Activated CD4-positive, alpha-beta memory T cell treated with anti-CD3 and anti-CD28 coated beads, Interleukin-2, amount 10 ng/mL, durations not matched to agents 7 days and 5 days (primary cell): ENCODE data around the gene KCNJ4. TPM values are rescaled to one million over a fixed set of nuclear protein-coding genes. Genes with fewer than 3 reads are reported as not detected.
"Not testable (repeated sequence)": the region's sequence is repeated elsewhere in the genome, so short reads cannot be mapped to it uniquely, and the experiment has no call there.

Experiments
- CTCF ChIA-PET: fragments of 350-600 bp; sonication (Branson Sonifier 250); formaldehyde crosslinking; loops from one replicate; lab custom pipeline; 2021; ENCODE audit warnings: antibody characterized with exemption, inconsistent platforms; lab: Charles Lee
- POLR2A ChIA-PET: fragments of 350-600 bp; sonication (Branson Sonifier 250); formaldehyde crosslinking; loops from one replicate; lab custom pipeline; 2021; ENCODE audit warnings: antibody characterized with exemption; lab: Charles Lee
- DNase-seq: peaks from one replicate; pipeline ENCODE4 v3.0.0-alpha.2; 2020
- H3K27ac Mint-ChIP-seq: one replicate; pipeline ENCODE4 v1.8.0; 2021; ENCODE audit warnings: mild to moderate bottlenecking, mixed read lengths
- H3K27me3 Mint-ChIP-seq: one replicate; pipeline ENCODE4 v1.8.0; 2021; ENCODE audit warnings: mixed read lengths
- H3K36me3 Mint-ChIP-seq: one replicate; pipeline ENCODE4 v1.8.0; 2021; ENCODE audit warnings: low read depth, mixed read lengths
- H3K4me1 Mint-ChIP-seq: one replicate; pipeline ENCODE4 v1.8.0; 2021; ENCODE audit warnings: mixed read lengths
- H3K4me3 Mint-ChIP-seq: one replicate; pipeline ENCODE4 v1.8.0; 2021; ENCODE audit warnings: mild to moderate bottlenecking, mixed read lengths
- H3K9me3 Mint-ChIP-seq: one replicate; pipeline ENCODE4 v1.8.0; 2021; ENCODE audit warnings: mixed read lengths
- total RNA-seq, 2 experiments: library from RNA; stranded (reverse); gene quantifications; one replicate each; pipeline ENCODE4 v1.2.3, GENCODE V29; 2021

Gene KCNJ4
- total RNA-seq, 2 experiments from 2014 or later = not detected

DNA sequence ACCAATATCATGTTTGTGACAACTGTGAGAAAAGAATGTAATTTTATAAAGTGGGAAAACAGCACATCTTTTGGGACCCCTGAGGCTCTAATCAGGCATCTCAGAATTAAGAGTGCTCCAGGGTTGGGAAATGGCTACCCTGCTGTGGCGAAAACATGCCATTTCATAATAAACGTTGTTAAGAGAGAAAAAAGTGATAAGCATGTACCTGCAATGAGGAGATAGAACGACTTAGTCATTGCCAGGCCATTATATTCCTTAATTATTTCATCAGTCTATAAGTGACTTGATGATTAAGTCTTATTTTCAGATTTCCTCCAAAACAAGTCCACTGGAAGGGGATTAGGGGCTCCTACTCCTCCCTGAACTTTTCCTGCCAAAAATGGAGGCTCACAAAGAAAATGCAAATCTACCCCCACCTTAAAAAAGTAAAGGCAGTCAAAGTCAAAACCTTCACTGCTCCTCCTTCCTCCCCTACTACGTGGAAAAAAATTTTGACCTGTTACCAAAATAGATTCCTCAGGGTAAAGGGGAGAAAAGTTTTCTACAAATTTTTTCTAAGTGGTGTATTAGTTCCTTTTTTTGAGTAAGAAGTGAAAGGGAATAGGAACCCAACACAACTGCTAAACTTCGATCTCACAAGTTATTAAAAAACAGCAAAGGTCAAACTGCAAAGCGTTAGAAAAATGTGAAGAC, 59.9 kb downstream of the KCNJ4 start:
- CTCF ChIA-PET, DNase-seq, H3K9me3 Mint-ChIP-seq, H3K27me3 Mint-ChIP-seq, POLR2A ChIA-PET, H3K36me3 Mint-ChIP-seq: not testable (repeated sequence)
- H3K4me1 Mint-ChIP-seq = peaks cover 66% of the 10 kb centered on the region
- peak overlapping the region; percentile 51 for H3K27ac Mint-ChIP-seq
- peak overlapping the region; percentile 79 for H3K4me3 Mint-ChIP-seq

DNA sequence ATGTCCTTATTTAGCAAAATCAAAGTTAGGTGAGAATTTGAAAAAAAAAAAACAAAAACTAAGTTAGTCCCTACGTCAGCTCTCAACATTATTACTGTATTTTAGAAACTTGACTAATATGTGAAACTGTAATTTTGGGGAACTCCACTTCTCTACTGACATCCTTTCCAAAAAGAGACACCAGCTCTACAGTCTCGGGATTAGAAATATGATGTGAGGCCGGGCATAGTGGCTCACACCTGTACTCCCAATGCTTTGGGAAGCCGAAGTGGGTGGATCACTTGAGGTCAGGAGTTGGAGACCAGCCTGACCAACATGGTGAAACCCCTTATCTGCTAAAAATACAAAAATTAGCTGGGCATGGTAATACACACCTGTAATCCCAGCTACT, 65.6 kb downstream of the KCNJ4 start:
- POLR2A ChIA-PET, H3K9me3 Mint-ChIP-seq, H3K4me3 Mint-ChIP-seq, H3K36me3 Mint-ChIP-seq, CTCF ChIA-PET, H3K27me3 Mint-ChIP-seq, DNase-seq: not testable (repeated sequence)
- Mint-ChIP-seq H3K4me1 (peaks cover 60% of the 10 kb centered on the region), H3K27ac (peak overlapping the region; percentile 26)

DNA sequence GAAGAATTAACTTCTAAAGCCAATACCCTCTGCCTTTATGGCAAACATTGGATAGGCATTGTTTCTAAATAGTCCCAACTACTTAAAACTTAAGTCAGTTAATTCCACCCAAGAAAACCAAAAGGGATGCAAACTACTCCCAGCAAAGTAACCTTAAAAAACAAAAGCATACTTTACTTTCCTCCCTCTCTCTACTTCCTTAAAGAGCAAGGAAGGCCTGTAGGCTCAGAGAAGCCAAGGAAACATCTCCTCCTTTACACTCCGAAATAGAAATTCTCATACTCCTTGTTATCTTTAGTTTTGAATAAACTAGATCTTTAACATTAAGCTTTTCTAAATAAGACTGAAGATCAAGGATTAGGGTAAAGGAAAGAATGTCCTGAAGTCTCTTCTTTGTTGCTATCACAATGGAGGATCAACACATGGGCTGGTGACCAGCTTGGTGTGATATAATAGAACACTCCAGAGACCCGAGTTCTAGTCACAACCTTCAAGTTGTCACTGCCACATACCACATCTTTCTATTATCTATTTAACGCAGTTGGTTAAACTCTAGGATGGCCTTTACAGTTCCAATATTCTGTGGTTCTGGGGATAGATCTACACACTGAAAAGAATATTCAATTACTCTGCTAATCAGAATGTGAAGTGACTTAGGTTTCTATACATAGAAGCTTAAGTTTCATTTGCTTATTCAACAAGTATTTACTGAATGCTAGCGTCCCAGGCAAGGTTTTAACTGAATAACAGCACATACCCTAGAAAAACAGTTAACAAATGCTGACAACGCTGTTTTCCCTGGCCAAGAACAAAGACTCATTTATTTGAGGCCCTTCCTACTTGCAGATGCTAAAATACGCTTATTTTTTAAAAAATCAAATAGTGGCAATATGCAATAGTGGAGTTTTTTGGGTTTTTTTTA, 66.2 kb downstream of the KCNJ4 start:
- H3K4me3 Mint-ChIP-seq, CTCF ChIA-PET, DNase-seq, H3K36me3 Mint-ChIP-seq, H3K9me3 Mint-ChIP-seq, H3K27me3 Mint-ChIP-seq, POLR2A ChIA-PET: not testable (repeated sequence)
- Mint-ChIP-seq H3K4me1 (peaks cover 53% of the 10 kb centered on the region), H3K27ac (peak overlapping the region; percentile 26)

DNA sequence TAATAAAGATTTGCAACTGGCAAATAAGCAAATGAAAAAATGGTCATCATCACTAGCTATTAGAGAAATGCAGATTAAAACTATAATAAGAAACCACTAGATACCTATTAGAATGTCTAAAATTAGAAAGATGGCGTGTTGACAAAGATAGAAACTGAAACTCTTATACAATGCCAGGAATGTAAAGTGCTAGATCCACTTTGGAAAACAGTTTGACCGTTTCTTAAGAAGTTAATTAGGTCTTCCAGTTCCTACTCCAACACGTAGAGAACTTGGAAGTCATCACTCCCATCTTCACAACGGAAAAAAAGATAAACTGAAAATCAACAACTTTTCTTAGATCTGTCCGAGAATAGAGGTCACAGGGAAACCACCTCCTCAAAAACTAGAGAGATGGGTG, 68.1 kb downstream of the KCNJ4 start:
- DNase-seq, CTCF ChIA-PET, POLR2A ChIA-PET, H3K9me3 Mint-ChIP-seq, H3K27me3 Mint-ChIP-seq, H3K4me3 Mint-ChIP-seq, H3K27ac Mint-ChIP-seq: not testable (repeated sequence)
- Mint-ChIP-seq H3K4me1 (peaks cover 40% of the 10 kb centered on the region), H3K36me3 (peaks cover 12% of the 10 kb centered on the region)

DNA sequence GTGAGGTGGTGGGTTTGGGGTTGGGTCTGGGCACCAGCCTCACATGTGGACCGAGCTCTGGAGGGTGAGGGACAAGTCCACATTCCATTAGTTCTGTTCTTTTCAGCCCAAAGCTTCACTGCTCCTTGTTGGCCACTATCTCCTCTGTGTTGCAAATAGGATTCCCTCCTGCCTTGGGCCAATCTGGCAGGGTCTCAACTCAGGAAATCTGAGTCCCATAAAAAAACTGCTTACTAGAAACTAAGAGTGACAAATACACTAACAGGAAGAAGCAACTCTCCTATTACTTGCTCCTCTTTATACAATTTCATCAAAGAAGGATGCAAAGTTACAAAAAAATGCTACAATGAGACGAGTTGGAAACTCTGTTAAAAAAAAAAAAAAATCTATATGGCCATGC, 71.6 kb downstream of the KCNJ4 start:
- Mint-ChIP-seq H3K4me1 (peaks cover 16% of the 10 kb centered on the region), H3K27me3 (no peaks in the 10 kb centered on the region), H3K9me3 (no peaks in the 10 kb centered on the region), H3K4me3 (no peak overlapping the region), H3K36me3 (peaks cover 24% of the 10 kb centered on the region), H3K27ac (no peak overlapping the region)
- POLR2A ChIA-PET = no interaction called here
- DNase-seq = no peak
- CTCF ChIA-PET = no interaction called here

DNA sequence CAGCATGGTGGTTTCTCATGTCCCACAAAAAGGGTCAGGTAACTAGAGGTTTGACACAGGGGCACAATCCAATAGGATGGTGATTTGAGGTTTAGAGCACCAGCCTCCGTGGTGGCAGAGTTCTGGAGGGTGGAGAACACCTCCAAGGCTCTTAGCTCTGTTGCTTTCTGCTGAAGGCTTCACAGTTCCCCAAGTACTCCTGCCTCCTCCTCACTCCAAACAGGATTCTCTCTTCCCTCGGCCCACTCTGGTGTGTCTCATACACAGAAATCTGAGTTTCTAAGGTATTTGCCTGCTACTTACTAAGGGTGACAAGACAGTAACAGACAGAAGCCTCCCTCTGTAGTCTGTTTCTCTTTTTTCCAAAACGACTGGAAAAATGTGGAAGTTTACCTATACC, 73.6 kb downstream of the KCNJ4 start:
- H3K4me3 Mint-ChIP-seq, H3K27ac Mint-ChIP-seq, POLR2A ChIA-PET, H3K9me3 Mint-ChIP-seq, DNase-seq, H3K4me1 Mint-ChIP-seq, H3K27me3 Mint-ChIP-seq, CTCF ChIA-PET: not testable (repeated sequence)
- H3K36me3 Mint-ChIP-seq = peaks cover 26% of the 10 kb centered on the region

Other genes starting within 250 kb of the KCNJ4 start
- 10 to 100 TPM; 45.9 to 49.3 TPM for gene TMEM184B, start 182.2 kb downstream of the KCNJ4 start, total RNA-seq
- 100 to 1,000 TPM in 1 of 2 experiments, 10 to 100 TPM in 1; 99.9 to 102 TPM for gene CSNK1E, start 137.8 kb downstream of the KCNJ4 start, total RNA-seq
- gene KDELR3, start 12.9 kb upstream of the KCNJ4 start, total RNA-seq = under 1 TPM; 0.75 to 0.88 TPM
- gene DDX17, start 51.1 kb upstream of the KCNJ4 start, total RNA-seq = 100 to 1,000 TPM; 511 to 521 TPM
- 10 to 100 TPM; 12.5 to 12.6 TPM for gene DMC1, start 115.0 kb upstream of the KCNJ4 start, total RNA-seq
- gene FAM227A, start 201.2 kb upstream of the KCNJ4 start, total RNA-seq = under 1 TPM; 0.10 to 0.45 TPM
- 10 to 100 TPM in 1 of 2 experiments, 1 to 10 TPM in 1; 9.5 to 11.0 TPM for gene CBY1, start 201.4 kb upstream of the KCNJ4 start, total RNA-seq
- 10 to 100 TPM; 60.4 to 63.0 TPM for gene TOMM22, start 226.8 kb upstream of the KCNJ4 start, total RNA-seq
- 100 to 1,000 TPM; 109 to 111 TPM for gene JOSD1, start 245.7 kb upstream of the KCNJ4 start, total RNA-seq